Common myeloid progenitor, CD34-positive (primary cell): ENCODE data around the gene SOX1.

ENCODE experiments used
- CTCF ChIA-PET: fragments of 350-600 bp; sonication (Branson Sonifier 250); formaldehyde crosslinking; loops from one replicate; lab custom pipeline; 2021; ENCODE audit warnings: antibody characterized with exemption; lab: Charles Lee
- POLR2A ChIA-PET: fragments of 350-600 bp; sonication (Branson Sonifier 250); formaldehyde crosslinking; loops from one replicate; lab custom pipeline; 2021; ENCODE audit warnings: antibody characterized with exemption; lab: Charles Lee
- DNase-seq, 3 donors: peaks; one replicate each; pipeline versions ENCODE4 v3.0.0 to v3.0.0-alpha.2; 2013
- H3K27ac ChIP-seq, 2 experiments: 1 replicate in 1 of 2; 2 replicates in 1 of 2; pipeline ENCODE4 v1.7.0; 2013; ENCODE audit warnings: inconsistent platforms in 2 of 2, low read length in 2 of 2, mild to moderate bottlenecking in 2 of 2, low read depth in 1 of 2, moderate library complexity in 1 of 2; ENCODE audit not compliant: severe bottlenecking in 2 of 2, insufficient read depth in 1 of 2, poor library complexity in 1 of 2
- H3K27me3 ChIP-seq, 5 experiments: replicated peaks in 2 of 5; 1 replicate in 3 of 5; 2 replicates in 2 of 5; pipeline versions ENCODE4 v1.6.1 to v1.7.0; 2013; ENCODE audit warnings: low read length in 4 of 5, mild to moderate bottlenecking in 2 of 5, moderate library complexity in 2 of 5, inconsistent platforms in 1 of 5; ENCODE audit not compliant: insufficient read depth in 5 of 5, control insufficient read depth in 4 of 5
- H3K36me3 ChIP-seq, 4 experiments: 1 replicate in 2 of 4; 2 replicates in 2 of 4; pipeline versions ENCODE4 v1.6.1 to v1.7.0; 2013; ENCODE audit warnings: low read length in 3 of 4, control low read depth in 1 of 4, mild to moderate bottlenecking in 1 of 4; ENCODE audit not compliant: control insufficient read depth in 4 of 4, insufficient read depth in 4 of 4
- H3K4me1 ChIP-seq, 4 experiments: 1 replicate in 3 of 4; 2 replicates in 1 of 4; pipeline versions ENCODE4 v1.6.1 to v1.7.1; 2013; ENCODE audit warnings: low read length in 3 of 4, mild to moderate bottlenecking in 3 of 4, control low read depth in 1 of 4, inconsistent platforms in 1 of 4, moderate library complexity in 1 of 4; ENCODE audit not compliant: control insufficient read depth in 4 of 4, insufficient read depth in 4 of 4; ENCODE audit errors: control extremely low read depth in 1 of 4
- H3K4me3 ChIP-seq, 7 experiments: 1 replicate in 4 of 7; 2 replicates in 3 of 7; pipeline versions ENCODE4 v1.5.1 to v1.7.0; 2013; ENCODE audit warnings: mild to moderate bottlenecking in 7 of 7, low read length in 6 of 7, moderate library complexity in 6 of 7, inconsistent platforms in 2 of 7, low read depth in 2 of 7, control low read depth in 1 of 7; ENCODE audit not compliant: insufficient read depth in 4 of 7, control insufficient read depth in 1 of 7; ENCODE audit errors: extremely low read depth in 1 of 7
- H3K9me3 ChIP-seq, 5 experiments: 1 replicate in 4 of 5; 2 replicates in 1 of 5; pipeline versions ENCODE4 v1.6.1 to v1.7.1; 2013; ENCODE audit warnings: low read length in 4 of 5, mild to moderate bottlenecking in 2 of 5, inconsistent platforms in 1 of 5, low read depth in 1 of 5, moderate library complexity in 1 of 5; ENCODE audit not compliant: control insufficient read depth in 4 of 5, insufficient read depth in 2 of 5; ENCODE audit errors: control extremely low read depth in 1 of 5
- WGBS: methylation state at CpG from one replicate; pipeline ENCODE4 v1.1.5; 2013; ENCODE audit not compliant: insufficient coverage; 5-methylcytosine and 5-hydroxymethylcytosine counted together

Gene SOX1

GRCh38 chr13:112098699-112099098, 31.8 kb downstream of the SOX1 start:
- Histone ChIP-seq H3K9me3 (no peaks in the 10 kb centered on the region), H3K27ac (no peak overlapping the region), H3K4me3 (no peak overlapping the region), H3K4me1 (no peaks in the 10 kb centered on the region), H3K36me3 (no peaks in the 10 kb centered on the region), H3K27me3 (peaks cover 22 to 88% (median 36%) of the 10 kb centered on the region in 5 experiments)
- DNase-seq = no peak
- 76% methylated on average over 7 of the region's 9 CpGs for WGBS
- ChIA-PET POLR2A (no interaction called here), CTCF (no interaction called here)

- peak in 1 of 3 donors; percentile 6 for DNase-seq
- ChIA-PET POLR2A (no interaction called here), CTCF (no interaction called here)
- Histone ChIP-seq H3K9me3 (peaks cover 0 to 2% (median 0%) of the 10 kb centered on the region in 5 experiments), H3K27ac (no peak overlapping the region), H3K4me3 (no peak overlapping the region), H3K27me3 (peaks cover 24 to 91% (median 48%) of the 10 kb centered on the region in 5 experiments), H3K36me3 (no peaks in the 10 kb centered on the region), H3K4me1 (peaks cover 0 to 12% (median 3%) of the 10 kb centered on the region in 4 experiments)
- 50% methylated on average over 7 of the region's 11 CpGs for WGBS
Observed at GRCh38 chr13:112101360-112101930, 34.5 kb downstream of the SOX1 start.

- no peak overlapping the region for H3K27ac ChIP-seq
- H3K4me3 ChIP-seq = no peak overlapping the region
- H3K9me3 ChIP-seq = peaks cover 0 to 4% (median 2%) of the 10 kb centered on the region in 5 experiments
- peaks cover 24 to 93% (median 53%) of the 10 kb centered on the region in 5 experiments for H3K27me3 ChIP-seq
- no peak for DNase-seq
- ChIA-PET CTCF (no interaction called here), POLR2A (no interaction called here)
- no peaks in the 10 kb centered on the region for H3K36me3 ChIP-seq
- WGBS = 69% methylated on average over 2 of the region's 7 CpGs
- peaks cover 0 to 12% (median 3%) of the 10 kb centered on the region in 4 experiments for H3K4me1 ChIP-seq
Observed at GRCh38 chr13:112102243-112102642, 35.3 kb downstream of the SOX1 start.

GRCh38 chr13:112103260-112103838, 36.4 kb downstream of the SOX1 start:
- DNase-seq = no peak
- no peak overlapping the region for H3K27ac ChIP-seq
- peaks cover 24 to 96% (median 55%) of the 10 kb centered on the region in 5 experiments for H3K27me3 ChIP-seq

GRCh38 chr13:112103961-112104880, 37.3 kb downstream of the SOX1 start:
- no peak overlapping the region for H3K27ac ChIP-seq
- H3K4me3 ChIP-seq = peak overlapping the region in 1 of 7 experiments; percentile 54
- no peak for DNase-seq
- 5% methylated on average over 66 of the region's 76 CpGs for WGBS
- peaks cover 0 to 7% (median 3%) of the 10 kb centered on the region in 5 experiments for H3K9me3 ChIP-seq
- CTCF ChIA-PET = no interaction called here
- H3K4me1 ChIP-seq = peaks cover 0 to 12% (median 3%) of the 10 kb centered on the region in 4 experiments
- H3K36me3 ChIP-seq = no peaks in the 10 kb centered on the region
- POLR2A ChIA-PET = no interaction called here
- H3K27me3 ChIP-seq = peaks cover 23 to 98% (median 56%) of the 10 kb centered on the region in 5 experiments

More at GRCh38 chr13:112103260-112103838, 36.4 kb downstream of the SOX1 start:
- H3K4me3 ChIP-seq = no peak overlapping the region
- POLR2A ChIA-PET = no interaction called here
- CTCF ChIA-PET = no interaction called here
- no peaks in the 10 kb centered on the region for H3K36me3 ChIP-seq
- H3K9me3 ChIP-seq = peaks cover 0 to 7% (median 3%) of the 10 kb centered on the region in 5 experiments
- 5% methylated on average over 5 of the region's 19 CpGs for WGBS
- peaks cover 0 to 12% (median 3%) of the 10 kb centered on the region in 4 experiments for H3K4me1 ChIP-seq

GRCh38 chr13:112104881-112105234, 37.9 kb downstream of the SOX1 start:
- no peaks in the 10 kb centered on the region for H3K36me3 ChIP-seq
- H3K4me1 ChIP-seq = peaks cover 0 to 12% (median 3%) of the 10 kb centered on the region in 4 experiments
- H3K9me3 ChIP-seq = peaks cover 0 to 7% (median 3%) of the 10 kb centered on the region in 5 experiments
- WGBS = 3% methylated on average over 32 of the region's 44 CpGs
- H3K27me3 ChIP-seq = peaks cover 19 to 99% (median 56%) of the 10 kb centered on the region in 5 experiments
- H3K27ac ChIP-seq = no peak overlapping the region
- POLR2A ChIA-PET = no interaction called here
- H3K4me3 ChIP-seq = no peak overlapping the region
- CTCF ChIA-PET = no interaction called here
- DNase-seq = no peak
